MM.1S (cell line): Measurements from ENCODE around the gene TMEM115.

Experiments
- CTCF ChIP-seq: fragments of 300-600 bp; sonication (generic); IDR thresholded peaks from 2 replicates; pipeline ENCODE4 v1.5.1; 2016; ENCODE audit warnings: antibody characterized with exemption, low read length, mixed read lengths
- EZH2 ChIP-seq: fragments of 300-600 bp; sonication (generic); optimal IDR thresholded peaks from 2 replicates; pipeline ENCODE3; 2017; ENCODE audit warnings: low read depth, mild to moderate bottlenecking, antibody characterized with exemption, low read length, mixed read lengths

GRCh38 chr3:50385754-50386153, 26.4 kb upstream of the TMEM115 start:
- TF ChIP-seq CTCF = no peak
- no peak for TF ChIP-seq EZH2
